RWPE2 (cell line): ENCODE data around the gene NCAPD3.

ENCODE experiments used
- ATAC-seq: fragments of 200-7000 bp; cut with Tn5 transposase; 3 replicates; pipeline ENCODE4 v1.9.1; 2021; ENCODE audit warnings: low read depth
- DNase-seq: peaks from one replicate; pipeline ENCODE4 v3.0.0-alpha.2; 2020; ENCODE audit warnings: low spot score
- H3K27ac ChIP-seq: fragments of 450-650 bp; 2 replicates; pipeline ENCODE4 v1.5.1; 2017; ENCODE audit warnings: mild to moderate bottlenecking; ENCODE audit not compliant: poor library complexity, severe bottlenecking
- H3K27me3 ChIP-seq: fragments of 250-450 bp; sonication (Bioruptor Pico); 2 replicates; pipeline ENCODE4 v1.5.1; 2021; ENCODE audit warnings: mild to moderate bottlenecking, moderate library complexity; ENCODE audit not compliant: insufficient read depth, poor library complexity, severe bottlenecking
- H3K36me3 ChIP-seq: fragments of 250-450 bp; sonication (Bioruptor Pico); 2 replicates; pipeline ENCODE4 v1.5.1; 2020; ENCODE audit warnings: low read depth, mild to moderate bottlenecking, moderate library complexity
- H3K4me1 ChIP-seq: fragments of 250-450 bp; sonication (Bioruptor Pico); 2 replicates; pipeline ENCODE4 v1.5.1; 2021; ENCODE audit warnings: mild to moderate bottlenecking, moderate library complexity; ENCODE audit not compliant: insufficient read depth, poor library complexity, severe bottlenecking
- H3K4me3 ChIP-seq: fragments of 250-450 bp; sonication (Bioruptor Pico); 2 replicates; pipeline ENCODE4 v1.5.1; 2021; ENCODE audit warnings: mild to moderate bottlenecking, moderate library complexity; ENCODE audit not compliant: severe bottlenecking
- H3K9me3 ChIP-seq: fragments of 250-450 bp; sonication (Bioruptor Pico); 2 replicates; pipeline ENCODE4 v1.5.1; 2021; ENCODE audit warnings: mild to moderate bottlenecking, moderate library complexity; ENCODE audit not compliant: severe bottlenecking
- CTCF ChIP-seq: fragments of 450-650 bp; IDR thresholded peaks from one replicate; pipeline ENCODE4 v1.5.1; 2017; ENCODE audit warnings: mild to moderate bottlenecking, moderate library complexity; ENCODE audit not compliant: poor library complexity, severe bottlenecking

Gene NCAPD3

GRCh38 chr11:134145715-134146114 lies 78.1 kb downstream of the NCAPD3 start:
- Histone ChIP-seq H3K36me3 (peaks cover 5% of the 10 kb centered on the region; the same call in 1 of the 2 replicates), H3K9me3 (no peaks in the 10 kb centered on the region), H3K27me3 (no peaks in the 10 kb centered on the region), H3K27ac (no peak overlapping the region), H3K4me1 (no peaks in the 10 kb centered on the region), H3K4me3 (no peak overlapping the region)
- no peak for TF ChIP-seq CTCF
- DNase-seq (no peak), ATAC-seq (no peak)

GRCh38 chr11:134144744-134145143 lies 79.0 kb downstream of the NCAPD3 start:
- Histone ChIP-seq H3K27me3 (no peaks in the 10 kb centered on the region), H3K36me3 (peaks cover 3% of the 10 kb centered on the region; the same call in 1 of the 2 replicates), H3K27ac (no peak overlapping the region), H3K4me1 (no peaks in the 10 kb centered on the region), H3K9me3 (no peaks in the 10 kb centered on the region), H3K4me3 (no peak overlapping the region)
- ATAC-seq, result no peak
- TF ChIP-seq CTCF, result no peak
- no peak for DNase-seq

GRCh38 chr11:134143801-134144200 lies 80.0 kb downstream of the NCAPD3 start:
- Histone ChIP-seq H3K36me3 (no peaks in the 10 kb centered on the region), H3K27me3 (no peaks in the 10 kb centered on the region), H3K9me3 (no peaks in the 10 kb centered on the region), H3K4me3 (no peak overlapping the region), H3K27ac (no peak overlapping the region), H3K4me1 (no peaks in the 10 kb centered on the region)
- DNase-seq, result no peak
- TF ChIP-seq CTCF, result no peak
- no peak for ATAC-seq

- Histone ChIP-seq H3K9me3 (no peaks in the 10 kb centered on the region), H3K4me1 (no peaks in the 10 kb centered on the region), H3K36me3 (no peaks in the 10 kb centered on the region), H3K27ac (no peak overlapping the region), H3K27me3 (no peaks in the 10 kb centered on the region), H3K4me3 (no peak overlapping the region)
- ATAC-seq (no peak), DNase-seq (no peak)
- no peak for TF ChIP-seq CTCF
These were observed 81.2 kb downstream of the NCAPD3 start for GRCh38 chr11:134142536-134142935.

- Histone ChIP-seq H3K9me3 (no peaks in the 10 kb centered on the region), H3K27ac (no peak overlapping the region), H3K36me3 (no peaks in the 10 kb centered on the region), H3K27me3 (no peaks in the 10 kb centered on the region), H3K4me1 (no peaks in the 10 kb centered on the region), H3K4me3 (no peak overlapping the region)
- ATAC-seq (no peak), DNase-seq (no peak)
- TF ChIP-seq CTCF, result no peak
These were observed 82.7 kb downstream of the NCAPD3 start for GRCh38 chr11:134140961-134141490.
